LoVo (cell line): ENCODE results near the gene MAGI2.

Experiments used
- DNase-seq: peaks from one replicate; pipeline ENCODE4 v3.0.0-alpha.2; 2016; ENCODE audit warnings: low spot score

MAGI2 gene

GRCh38 chr7:78783179-78783962, 670.1 kb downstream of the MAGI2 start:
- no peak for DNase-seq

- DNase-seq, result no peak
These were observed 672.9 kb downstream of the MAGI2 start for GRCh38 chr7:78780560-78780959.

- DNase-seq, result no peak
These were observed 673.7 kb downstream of the MAGI2 start for GRCh38 chr7:78779788-78780187.

- DNase-seq, result no peak
These were observed 675.6 kb downstream of the MAGI2 start for GRCh38 chr7:78777829-78778228.

- no peak for DNase-seq
These were observed 682.8 kb downstream of the MAGI2 start for GRCh38 chr7:78770422-78771410.

GRCh38 chr7:78769481-78770101, 683.9 kb downstream of the MAGI2 start:
- DNase-seq, result no peak

- DNase-seq, result no peak
These were observed 684.6 kb downstream of the MAGI2 start for GRCh38 chr7:78768859-78769258.

GRCh38 chr7:78765943-78766729, 687.3 kb downstream of the MAGI2 start:
- no peak for DNase-seq

- no peak for DNase-seq
These were observed 688.9 kb downstream of the MAGI2 start for GRCh38 chr7:78764571-78764970.

- DNase-seq, result no peak
These were observed 690.8 kb downstream of the MAGI2 start for GRCh38 chr7:78762625-78763024.

GRCh38 chr7:78760620-78761355, 692.7 kb downstream of the MAGI2 start:
- DNase-seq, result no peak

- no peak for DNase-seq
These were observed 700.9 kb downstream of the MAGI2 start for GRCh38 chr7:78752554-78752953.

GRCh38 chr7:78751253-78751652, 702.2 kb downstream of the MAGI2 start:
- DNase-seq, result no peak

GRCh38 chr7:78749052-78749746, 704.3 kb downstream of the MAGI2 start:
- DNase-seq, result no peak

- no peak for DNase-seq
These were observed 705.9 kb downstream of the MAGI2 start for GRCh38 chr7:78747592-78747991.

GRCh38 chr7:78746301-78746700, 707.2 kb downstream of the MAGI2 start:
- DNase-seq, result no peak

GRCh38 chr7:78742694-78743093, 710.8 kb downstream of the MAGI2 start:
- no peak for DNase-seq

GRCh38 chr7:78736548-78736947, 716.9 kb downstream of the MAGI2 start:
- no peak for DNase-seq

GRCh38 chr7:78734626-78735025, 718.8 kb downstream of the MAGI2 start:
- DNase-seq, result no peak

- DNase-seq, result no peak
These were observed 733.4 kb downstream of the MAGI2 start for GRCh38 chr7:78720066-78720465.
